Mucosa of descending colon (tissue), 3 donors: ENCODE measurements around the gene TFDP1. TPM values are rescaled to one million over a fixed set of nuclear protein-coding genes. Genes with fewer than 3 reads are reported as not detected.

Experiments
- ATAC-seq: fragments of 200-7000 bp; cut with Tn5 transposase; one replicate; pipeline ENCODE4 v1.9.1; 2020; ENCODE audit warnings: mild to moderate bottlenecking, moderate library complexity
- DNase-seq, 3 donors: peaks; one replicate each; pipeline ENCODE4 v3.0.0-alpha.2; 2020
- H3K36me3 ChIP-seq: fragments of 200-600 bp; one replicate; pipeline ENCODE4 v1.8.0; 2021; ENCODE audit warnings: low read depth, mild to moderate bottlenecking
- H3K4me1 ChIP-seq: fragments of 200-600 bp; one replicate; pipeline ENCODE4 v1.8.0; 2021; ENCODE audit warnings: low read depth, mild to moderate bottlenecking
- H3K4me3 ChIP-seq: fragments of 200-600 bp; one replicate; pipeline ENCODE4 v1.8.0; 2021; ENCODE audit warnings: mild to moderate bottlenecking
- H3K9me3 ChIP-seq: fragments of 200-600 bp; one replicate; pipeline ENCODE4 v1.8.0; 2021; ENCODE audit warnings: mild to moderate bottlenecking
- CTCF ChIP-seq: fragments of 200-600 bp; IDR thresholded peaks from one replicate; pipeline ENCODE4 v1.8.0; 2022; ENCODE audit warnings: antibody characterized with exemption, mild to moderate bottlenecking
- intact Hi-C, 2 donors: fragments of 100-400 bp; cut with DNase I in 1 of 2; cut with micrococcal nuclease in 1 of 2; formaldehyde crosslinking; loops; one replicate each; pipeline versions ENCODE4 v1.11.0 to v1.11.1; 2022; cut with DNase I, micrococcal nuclease
- total RNA-seq, 3 donors: library from RNA; stranded (reverse); fragmentation: NEBNext Ultra II Directional in 2 of 3; extraction: Animal tissue kit (Norgen Biotek cat#: 25700) in 2 of 3; gene quantifications; one replicate each; pipeline versions ENCODE4 v1.2.1 to v1.2.4, GENCODE V29; 2021 to 2023
- donor health status: DM: no; HTN: no; CAD: no; lungs with moderate emphysema.
- donor health status: DM: no; HTN: no; CAD: no.
- donor health status: DM: no; HTN: yes; CAD: no.

Gene TFDP1
- total RNA-seq, 3 donors from 2014 or later: 52.7 to 66.4 (median 54.3) TPM

GRCh38 chr13:113544071-113544891 lies 40.3 kb upstream of the TFDP1 start:
- DNase-seq (no peak), ATAC-seq (no peak)
- H3K9me3 ChIP-seq: no peaks in the 10 kb centered on the region
- H3K36me3 ChIP-seq: no peaks in the 10 kb centered on the region
- H3K4me3 ChIP-seq: no peak overlapping the region
- intact Hi-C loops: no loop called here
- no peak for TF ChIP-seq CTCF
- no peaks in the 10 kb centered on the region for H3K4me1 ChIP-seq

- Histone ChIP-seq H3K4me3 (no peak overlapping the region), H3K4me1 (no peaks in the 10 kb centered on the region), H3K36me3 (no peaks in the 10 kb centered on the region), H3K9me3 (no peaks in the 10 kb centered on the region)
- intact Hi-C loops: no loop called here
- ATAC-seq: no peak
- TF ChIP-seq CTCF: no peak
- no peak for DNase-seq
Observed at GRCh38 chr13:113544896-113545295, 39.7 kb upstream of the TFDP1 start.

- ATAC-seq: no peak
- intact Hi-C loops: no loop called here
- no peak for DNase-seq
- Histone ChIP-seq H3K4me3 (no peak overlapping the region), H3K4me1 (no peaks in the 10 kb centered on the region), H3K36me3 (no peaks in the 10 kb centered on the region), H3K9me3 (no peaks in the 10 kb centered on the region)
- TF ChIP-seq CTCF: no peak
Observed at GRCh38 chr13:113545455-113545930, 39.1 kb upstream of the TFDP1 start.

GRCh38 chr13:113545931-113546516 lies 38.5 kb upstream of the TFDP1 start:
- H3K4me3 ChIP-seq: no peak overlapping the region
- intact Hi-C loops: no loop called here
- no peaks in the 10 kb centered on the region for H3K36me3 ChIP-seq
- DNase-seq: no peak
- no peak for TF ChIP-seq CTCF
- no peaks in the 10 kb centered on the region for H3K4me1 ChIP-seq
- ATAC-seq: no peak
- H3K9me3 ChIP-seq: no peaks in the 10 kb centered on the region

GRCh38 chr13:113546571-113547237 lies 37.8 kb upstream of the TFDP1 start:
- Histone ChIP-seq H3K36me3 (no peaks in the 10 kb centered on the region), H3K4me1 (no peaks in the 10 kb centered on the region), H3K9me3 (no peaks in the 10 kb centered on the region), H3K4me3 (no peak overlapping the region)
- no peak for DNase-seq
- peak; percentile 21 for ATAC-seq
- intact Hi-C loops: no loop called here
- TF ChIP-seq CTCF: no peak
